NB4 (cell line): ENCODE measurements around the gene GJC1.

Source experiments
- CTCF ChIP-seq: IDR thresholded peaks from one replicate; pipeline ENCODE4 v1.5.1; 2012; ENCODE audit warnings: low read depth, low read length
- MYC ChIP-seq: IDR thresholded peaks from 2 replicates; pipeline ENCODE4 v1.6.1; 2011; ENCODE audit warnings: low read depth, low read length
- POLR2A ChIP-seq: IDR thresholded peaks from 2 replicates; pipeline ENCODE4 v1.6.1; 2011; ENCODE audit warnings: mild to moderate bottlenecking; ENCODE audit not compliant: insufficient read length; ENCODE audit errors: extremely low read depth
- TF ChIP-seq, protein P1 (sequence below): IDR thresholded peaks from 2 replicates; pipeline ENCODE4 v1.6.1; 2011; ENCODE audit warnings: low read depth, low read length

- no peak for TF ChIP-seq CTCF
- TF ChIP-seq POLR2A = no peak
- TF ChIP-seq, protein P1, sequence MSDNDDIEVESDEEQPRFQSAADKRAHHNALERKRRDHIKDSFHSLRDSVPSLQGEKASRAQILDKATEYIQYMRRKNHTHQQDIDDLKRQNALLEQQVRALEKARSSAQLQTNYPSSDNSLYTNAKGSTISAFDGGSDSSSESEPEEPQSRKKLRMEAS = no peak
- no peak for TF ChIP-seq MYC
These were observed 64.1 kb downstream of the GJC1 start for GRCh38 chr17:44765965-44766364.
